IMR-90 (cell line): ENCODE data around the gene TCL1A. TPM values are rescaled to one million over a fixed set of nuclear protein-coding genes. Genes with fewer than 3 reads are reported as not detected.

Source experiments
- ATAC-seq: fragments of 200-7000 bp; cut with Tn5 transposase; 2 replicates; pipeline ENCODE4 v1.9.1; 2020; ENCODE audit warnings: low read depth, mild to moderate bottlenecking, moderate library complexity
- BruUV-seq: library from RNA; stranded (reverse); fragments of 400-500 nt; replicated peaks from 2 replicates; lab custom pipeline; 2021; lab: Mats Ljungman, UMichigan
- CTCF ChIA-PET: fragments of 300-600 bp; formaldehyde crosslinking; extraction: SDS; loops from one replicate; lab custom pipeline; 2021; ENCODE audit warnings: antibody characterized with exemption; lab: Yijun Ruan, JAX
- POLR2A ChIA-PET: fragments of 300-600 bp; sonication (Branson Sonifier 250); formaldehyde crosslinking; loops from one replicate; lab custom pipeline; 2022; ENCODE audit warnings: antibody characterized with exemption; ENCODE audit not compliant: unreplicated experiment; lab: Charles Lee
- DNase-seq: peaks from one replicate; pipeline ENCODE4 v3.0.0; 2013
- H2AFZ ChIP-seq: replicated peaks from 2 replicates; pipeline ENCODE3; 2013; ENCODE audit warnings: low read length, mild to moderate bottlenecking; ENCODE audit not compliant: poor library complexity
- H2AK5ac ChIP-seq: 2 replicates; pipeline ENCODE4 v1.6.1; 2013; ENCODE audit warnings: low read depth, low read length, inconsistent platforms
- H2AK9ac ChIP-seq: replicated peaks from 2 replicates; pipeline ENCODE3; 2013; ENCODE audit warnings: mild to moderate bottlenecking, low read depth, low read length, moderate library complexity; ENCODE audit not compliant: poor library complexity
- H2BK120ac ChIP-seq: 2 replicates; pipeline ENCODE4 v1.6.1; 2013; ENCODE audit warnings: low read depth, low read length, inconsistent platforms
- H2BK15ac ChIP-seq: 3 replicates; pipeline ENCODE4 v1.6.1; 2013; ENCODE audit warnings: low read depth, low read length, inconsistent platforms
- H2BK20ac ChIP-seq: 2 replicates; pipeline ENCODE4 v1.6.1; 2013; ENCODE audit warnings: low read depth, mild to moderate bottlenecking, inconsistent platforms, low read length, moderate library complexity
- H2BK5ac ChIP-seq: 2 replicates; pipeline ENCODE4 v1.6.1; 2013; ENCODE audit warnings: mild to moderate bottlenecking, low read depth, low read length, inconsistent platforms; ENCODE audit not compliant: poor library complexity, severe bottlenecking
- H3K14ac ChIP-seq: replicated peaks from 2 replicates; pipeline ENCODE4 v1.6.1; 2013; ENCODE audit warnings: low read depth, low read length, inconsistent platforms
- H3K18ac ChIP-seq: 2 replicates; pipeline ENCODE4 v1.6.1; 2013; ENCODE audit warnings: low read depth, low read length, control low read depth
- H3K23ac ChIP-seq: 2 replicates; pipeline ENCODE4 v1.6.1; 2013; ENCODE audit warnings: low read depth, low read length, inconsistent platforms
- H3K27ac ChIP-seq: 2 replicates; pipeline ENCODE4 v1.5.1; 2013; ENCODE audit warnings: mild to moderate bottlenecking, control low read depth, low read length; ENCODE audit not compliant: insufficient read depth
- H3K27me3 ChIP-seq: 2 replicates; pipeline ENCODE4 v1.6.1; 2013; ENCODE audit warnings: low read length; ENCODE audit not compliant: control insufficient read depth, insufficient read depth
- H3K36me3 ChIP-seq: 2 replicates; pipeline ENCODE4 v1.6.1; 2013; ENCODE audit warnings: low read length, mixed read lengths; ENCODE audit not compliant: control insufficient read depth, insufficient read depth
- H3K4ac ChIP-seq: 2 replicates; pipeline ENCODE4 v1.6.1; 2013; ENCODE audit warnings: low read depth, low read length, inconsistent platforms
- H3K4me1 ChIP-seq: 2 replicates; pipeline ENCODE4 v1.6.1; 2013; ENCODE audit warnings: low read length, mixed read lengths; ENCODE audit not compliant: control insufficient read depth, insufficient read depth
- H3K4me2 ChIP-seq: 2 replicates; pipeline ENCODE4 v1.6.1; 2013; ENCODE audit warnings: low read depth, mild to moderate bottlenecking, control low read depth, low read length, moderate library complexity
- H3K4me3 ChIP-seq: 2 replicates; pipeline ENCODE4 v1.5.1; 2013; ENCODE audit warnings: low read depth, mild to moderate bottlenecking, control low read depth, low read length, moderate library complexity; ENCODE audit not compliant: insufficient read depth
- H3K56ac ChIP-seq: 2 replicates; pipeline ENCODE4 v1.6.1; 2013; ENCODE audit warnings: low read length, inconsistent platforms; ENCODE audit not compliant: insufficient read depth; ENCODE audit errors: extremely low read depth
- H3K79me1 ChIP-seq, 2 experiments: 2 replicates each; pipeline ENCODE4 v1.6.1; 2013; ENCODE audit warnings: low read length in 2 of 2, inconsistent platforms in 1 of 2, low read depth in 1 of 2
- H3K9ac ChIP-seq: 2 replicates; pipeline ENCODE4 v1.6.1; 2013; ENCODE audit warnings: low read depth, low read length, control low read depth
- H3K9me1 ChIP-seq: 2 replicates; pipeline ENCODE4 v1.6.1; 2013; ENCODE audit warnings: low read length, inconsistent platforms; ENCODE audit not compliant: insufficient read depth
- H3K9me3 ChIP-seq: 2 replicates; pipeline ENCODE4 v1.6.1; 2013; ENCODE audit warnings: low read length; ENCODE audit not compliant: control insufficient read depth, insufficient read depth
- H4K20me1 ChIP-seq: 2 replicates; pipeline ENCODE4 v1.6.1; 2013; ENCODE audit warnings: low read length, inconsistent platforms; ENCODE audit not compliant: insufficient read depth
- H4K5ac ChIP-seq: 2 replicates; pipeline ENCODE4 v1.6.1; 2013; ENCODE audit warnings: mild to moderate bottlenecking, low read depth, low read length, control low read depth
- H4K8ac ChIP-seq, 2 experiments: 2 replicates each; pipeline ENCODE4 v1.6.1; 2013; ENCODE audit warnings: low read depth in 2 of 2, low read length in 2 of 2, control low read depth in 1 of 2, inconsistent platforms in 1 of 2
- H4K91ac ChIP-seq: 2 replicates; pipeline ENCODE4 v1.6.1; 2013; ENCODE audit warnings: low read depth, low read length, inconsistent platforms; ENCODE audit not compliant: insufficient read depth
- BHLHE40 ChIP-seq: fragments of 150-350 bp; IDR thresholded peaks from 2 replicates; pipeline ENCODE4 v1.6.1; 2016; ENCODE audit warnings: mild to moderate bottlenecking, low read depth, low read length
- CEBPB ChIP-seq: IDR thresholded peaks from 2 replicates; pipeline ENCODE4 v1.6.1; 2012; ENCODE audit warnings: low read depth, low read length, improper control_type of control experiment
- CHD1 ChIP-seq: IDR thresholded peaks from 2 replicates; pipeline ENCODE4 v1.6.1; 2012; ENCODE audit warnings: low read depth, low read length, improper control_type of control experiment
- FOS ChIP-seq: fragments of 150-350 bp; IDR thresholded peaks from 2 replicates; pipeline ENCODE4 v1.6.1; 2016; ENCODE audit warnings: low read depth, low read length
- MAFK ChIP-seq: IDR thresholded peaks from 2 replicates; pipeline ENCODE4 v1.6.1; 2012; ENCODE audit warnings: low read depth, low read length, improper control_type of control experiment
- MAZ ChIP-seq: IDR thresholded peaks from 2 replicates; pipeline ENCODE4 v1.6.1; 2012; ENCODE audit warnings: low read depth, mild to moderate bottlenecking, low read length, improper control_type of control experiment, moderate library complexity, borderline replicate concordance
- MXI1 ChIP-seq: IDR thresholded peaks from 2 replicates; pipeline ENCODE4 v1.6.1; 2012; ENCODE audit warnings: low read depth, mild to moderate bottlenecking, low read length, moderate library complexity, borderline replicate concordance
- NFE2L2 ChIP-seq: fragments of 150-350 bp; IDR thresholded peaks from 2 replicates; pipeline ENCODE4 v1.6.1; 2016; ENCODE audit warnings: low read depth, mild to moderate bottlenecking, low read length
- POLR2A ChIP-seq: IDR thresholded peaks from 2 replicates; pipeline ENCODE4 v1.6.1; 2012; ENCODE audit warnings: mild to moderate bottlenecking, low read depth, low read length
- RAD21 ChIP-seq: IDR thresholded peaks from 2 replicates; pipeline ENCODE4 v1.6.1; 2012; ENCODE audit warnings: low read length, improper control_type of control experiment
- RCOR1 ChIP-seq: IDR thresholded peaks from 2 replicates; pipeline ENCODE4 v1.6.1; 2012; ENCODE audit warnings: mild to moderate bottlenecking, low read length, improper control_type of control experiment; ENCODE audit not compliant: insufficient replicate concordance
- RFX5 ChIP-seq: IDR thresholded peaks from 2 replicates; pipeline ENCODE4 v1.8.0; 2012; ENCODE audit warnings: low read depth, mild to moderate bottlenecking, low read length, moderate library complexity
- SMC3 ChIP-seq: fragments of 150-350 bp; IDR thresholded peaks from 2 replicates; pipeline ENCODE4 v1.6.1; 2016; ENCODE audit warnings: low read depth, mild to moderate bottlenecking, antibody characterized with exemption, low read length, moderate library complexity
- WGBS, 2 experiments: methylation state at CpG; one replicate each; pipeline versions ENCODE4 v1.1.5 to v1.1.7; 2013; ENCODE audit warnings: missing lambda C conversion rate in 2 of 2; ENCODE audit not compliant: insufficient read length in 1 of 2; ENCODE audit errors: extremely low coverage in 2 of 2; 5-methylcytosine and 5-hydroxymethylcytosine counted together
- dilution Hi-C: fragments of 300-500 bp; cut with HindIII; formaldehyde crosslinking; loops from one replicate; pipeline ENCODE4 v1.14.3; 2018; ENCODE audit warnings: low sequenced_read_pairs; ENCODE audit not compliant: unreplicated experiment
- in situ Hi-C: fragments of 300-500 bp; cut with MboI; formaldehyde crosslinking; loops from 3 replicates; pipeline ENCODE4 v1.14.3; 2019; ENCODE audit warnings: low sequenced_read_pairs, inconsistent platforms, mixed read lengths
- intact Hi-C: fragments of 100-400 bp; cut with micrococcal nuclease; formaldehyde crosslinking; loops from 2 replicates; pipeline ENCODE4 v1.10.0; 2022
- polyA plus RNA-seq, 3 experiments: library from polyadenylated mRNA; depleted of rRNA; stranded (reverse); fragments of >200 nt; gene quantifications; 2 replicates each; pipeline ENCODE4 v1.2.3, GENCODE V29; 2012; ENCODE audit warnings: low replicate concordance in 1 of 3
- total RNA-seq: library from RNA; depleted of rRNA; stranded (reverse); fragments of >200 nt; gene quantifications from 2 replicates; pipeline ENCODE4 v1.2.3, GENCODE V29; 2012
- TF ChIP-seq, protein P1 (sequence below): fragments of 150-350 bp; IDR thresholded peaks from 2 replicates; pipeline ENCODE4 v1.6.1; 2016; ENCODE audit warnings: low read depth, mild to moderate bottlenecking, low read length, moderate library complexity, borderline replicate concordance
- TF ChIP-seq, protein P2 (sequence below): fragments of 150-350 bp; IDR thresholded peaks from 2 replicates; pipeline ENCODE4 v1.6.1; 2017; ENCODE audit warnings: mild to moderate bottlenecking, antibody characterized with exemption, low read length, low read depth
- TF ChIP-seq, protein P3 (sequence below): conservative IDR thresholded peaks from 2 replicates; pipeline ENCODE4 v1.5.1; 2012; ENCODE audit warnings: mild to moderate bottlenecking, low read depth, low read length, improper control_type of control experiment

Gene TCL1A
- total and polyA plus RNA-seq, 2 of the 4 experiments (the other 2 are of a cell fraction) = not detected

DNA sequence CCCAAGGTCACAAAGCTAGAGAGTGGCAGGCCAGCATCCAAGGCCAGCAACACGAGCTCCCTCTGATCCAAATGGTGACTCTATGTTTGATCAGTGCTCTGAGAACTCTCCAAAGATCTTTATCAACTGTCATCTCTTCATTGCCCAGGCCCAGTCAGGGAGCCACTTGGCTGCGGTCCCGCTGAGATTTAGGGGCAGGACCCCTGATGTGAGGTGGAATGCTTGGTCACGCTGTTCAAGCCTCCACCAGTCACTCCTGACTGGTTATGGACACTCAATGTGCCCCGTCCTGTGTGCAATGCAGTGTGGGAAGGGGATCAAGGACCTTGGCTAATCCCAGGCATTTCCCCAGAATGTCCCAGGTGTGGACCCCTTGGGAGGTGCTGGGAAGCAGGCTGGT lies 47.5 kb downstream of the TCL1A start:
- no peak for TF ChIP-seq CEBPB
- TF ChIP-seq NFE2L2 = no peak
- no peak for TF ChIP-seq RCOR1
- no peak for TF ChIP-seq CHD1
- TF ChIP-seq MAZ = no peak
- TF ChIP-seq RFX5 = no peak
- no peak for TF ChIP-seq MAFK
- no peak for TF ChIP-seq POLR2A
- TF ChIP-seq, protein P1, sequence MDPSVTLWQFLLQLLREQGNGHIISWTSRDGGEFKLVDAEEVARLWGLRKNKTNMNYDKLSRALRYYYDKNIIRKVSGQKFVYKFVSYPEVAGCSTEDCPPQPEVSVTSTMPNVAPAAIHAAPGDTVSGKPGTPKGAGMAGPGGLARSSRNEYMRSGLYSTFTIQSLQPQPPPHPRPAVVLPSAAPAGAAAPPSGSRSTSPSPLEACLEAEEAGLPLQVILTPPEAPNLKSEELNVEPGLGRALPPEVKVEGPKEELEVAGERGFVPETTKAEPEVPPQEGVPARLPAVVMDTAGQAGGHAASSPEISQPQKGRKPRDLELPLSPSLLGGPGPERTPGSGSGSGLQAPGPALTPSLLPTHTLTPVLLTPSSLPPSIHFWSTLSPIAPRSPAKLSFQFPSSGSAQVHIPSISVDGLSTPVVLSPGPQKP = no peak
- TF ChIP-seq BHLHE40 = no peak
- TF ChIP-seq, protein P2, sequence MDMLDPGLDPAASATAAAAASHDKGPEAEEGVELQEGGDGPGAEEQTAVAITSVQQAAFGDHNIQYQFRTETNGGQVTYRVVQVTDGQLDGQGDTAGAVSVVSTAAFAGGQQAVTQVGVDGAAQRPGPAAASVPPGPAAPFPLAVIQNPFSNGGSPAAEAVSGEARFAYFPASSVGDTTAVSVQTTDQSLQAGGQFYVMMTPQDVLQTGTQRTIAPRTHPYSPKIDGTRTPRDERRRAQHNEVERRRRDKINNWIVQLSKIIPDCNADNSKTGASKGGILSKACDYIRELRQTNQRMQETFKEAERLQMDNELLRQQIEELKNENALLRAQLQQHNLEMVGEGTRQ = no peak
- TF ChIP-seq, protein P3, sequence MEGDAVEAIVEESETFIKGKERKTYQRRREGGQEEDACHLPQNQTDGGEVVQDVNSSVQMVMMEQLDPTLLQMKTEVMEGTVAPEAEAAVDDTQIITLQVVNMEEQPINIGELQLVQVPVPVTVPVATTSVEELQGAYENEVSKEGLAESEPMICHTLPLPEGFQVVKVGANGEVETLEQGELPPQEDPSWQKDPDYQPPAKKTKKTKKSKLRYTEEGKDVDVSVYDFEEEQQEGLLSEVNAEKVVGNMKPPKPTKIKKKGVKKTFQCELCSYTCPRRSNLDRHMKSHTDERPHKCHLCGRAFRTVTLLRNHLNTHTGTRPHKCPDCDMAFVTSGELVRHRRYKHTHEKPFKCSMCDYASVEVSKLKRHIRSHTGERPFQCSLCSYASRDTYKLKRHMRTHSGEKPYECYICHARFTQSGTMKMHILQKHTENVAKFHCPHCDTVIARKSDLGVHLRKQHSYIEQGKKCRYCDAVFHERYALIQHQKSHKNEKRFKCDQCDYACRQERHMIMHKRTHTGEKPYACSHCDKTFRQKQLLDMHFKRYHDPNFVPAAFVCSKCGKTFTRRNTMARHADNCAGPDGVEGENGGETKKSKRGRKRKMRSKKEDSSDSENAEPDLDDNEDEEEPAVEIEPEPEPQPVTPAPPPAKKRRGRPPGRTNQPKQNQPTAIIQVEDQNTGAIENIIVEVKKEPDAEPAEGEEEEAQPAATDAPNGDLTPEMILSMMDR = no peak
- TF ChIP-seq MXI1 = no peak
- TF ChIP-seq SMC3 = no peak
- TF ChIP-seq FOS = no peak
- TF ChIP-seq RAD21 = no peak
- no peak overlapping the region for H2BK5ac ChIP-seq
- no peak overlapping the region for H2BK20ac ChIP-seq
- H2BK120ac ChIP-seq = no peak overlapping the region
- no peak overlapping the region for H4K8ac ChIP-seq
- H2AK9ac ChIP-seq = no peak overlapping the region
- H3K14ac ChIP-seq = no peak overlapping the region
- dilution Hi-C loops (no loop called here), in situ Hi-C loops (no loop called here), intact Hi-C loops (no loop called here)
- no peak overlapping the region for H2AK5ac ChIP-seq
- DNase-seq (no peak), ATAC-seq (no peak)
- WGBS, 2 experiments = 17% methylated on average over 1 of the region's 5 CpGs; no CpG with 5 or more reads in 1 of the 2 experiments
- no peak overlapping the region for H4K91ac ChIP-seq
- H3K4me3 ChIP-seq = no peak overlapping the region
- no peaks in the 10 kb centered on the region for H3K27me3 ChIP-seq
- no peak overlapping the region for H3K23ac ChIP-seq
- no peaks in the 10 kb centered on the region for H3K9me3 ChIP-seq
- H3K9me1 ChIP-seq = no peaks in the 10 kb centered on the region
- no peaks in the 10 kb centered on the region for H3K4me1 ChIP-seq
- no TSS peak for BruUV-seq
- H3K4me2 ChIP-seq = no peak overlapping the region
- H3K27ac ChIP-seq = no peak overlapping the region
- no peak overlapping the region for H3K9ac ChIP-seq
- no peaks in the 10 kb centered on the region for H3K36me3 ChIP-seq
- ChIA-PET CTCF (interaction anchor here (1.6 kb wide), 1 partner anchor 31 kb away, joined by 3 read pairs; no protein-coding TSS in a partner anchor), POLR2A (no interaction called here)
- no peak overlapping the region for H3K18ac ChIP-seq
- H2BK15ac ChIP-seq = no peak overlapping the region
- no peak overlapping the region for H3K56ac ChIP-seq
- H4K20me1 ChIP-seq = no peaks in the 10 kb centered on the region
- H2AFZ ChIP-seq = no peak overlapping the region
- no peak overlapping the region for H4K5ac ChIP-seq
- H3K79me1 ChIP-seq = no peaks in the 10 kb centered on the region
- H3K4ac ChIP-seq = no peak overlapping the region
